Hypothalamus (tissue), 51 donors: Measurements from ENCODE around the gene ELFN1.
A peak's percentile ranks its signal among the peaks of the same experiment; 100 is the strongest.

Experiments
- DNase-seq, 51 donors: peaks; one replicate each; lab custom pipeline; 2025; lab: John Stamatoyannopoulos, UW

The ELFN1 gene

GRCh38 chr7:1737523-1737922, 67.4 kb downstream of the ELFN1 start:
- no peak for DNase-seq

- DNase-seq = no peak
These were observed 67.9 kb downstream of the ELFN1 start for GRCh38 chr7:1737956-1738355.

GRCh38 chr7:1738511-1738910, 68.4 kb downstream of the ELFN1 start:
- no peak for DNase-seq

- DNase-seq = no peak
These were observed 68.9 kb downstream of the ELFN1 start for GRCh38 chr7:1738956-1739355.

- no peak for DNase-seq
These were observed 69.5 kb downstream of the ELFN1 start for GRCh38 chr7:1739593-1739992.

- DNase-seq = no peak
These were observed 70.1 kb downstream of the ELFN1 start for GRCh38 chr7:1740214-1740613.

- DNase-seq = no peak
These were observed 71.2 kb downstream of the ELFN1 start for GRCh38 chr7:1741246-1741645.

- DNase-seq = no peak
These were observed 71.9 kb downstream of the ELFN1 start for GRCh38 chr7:1741751-1742554.

- peak in 1 of 51 donors; percentile 15 for DNase-seq
These were observed 72.7 kb downstream of the ELFN1 start for GRCh38 chr7:1742555-1743303.

- no peak for DNase-seq
These were observed 73.6 kb downstream of the ELFN1 start for GRCh38 chr7:1743481-1744230.

- no peak for DNase-seq
These were observed 74.4 kb downstream of the ELFN1 start for GRCh38 chr7:1744296-1745017.

- DNase-seq = no peak
These were observed 75.0 kb downstream of the ELFN1 start for GRCh38 chr7:1745018-1745532.

- no peak for DNase-seq
These were observed 75.8 kb downstream of the ELFN1 start for GRCh38 chr7:1745576-1746490.

GRCh38 chr7:1746491-1746975, 76.5 kb downstream of the ELFN1 start:
- no peak for DNase-seq

- DNase-seq = no peak
These were observed 77.1 kb downstream of the ELFN1 start for GRCh38 chr7:1747004-1747801.

GRCh38 chr7:1748076-1748838, 78.2 kb downstream of the ELFN1 start:
- DNase-seq = no peak

- no peak for DNase-seq
These were observed 78.7 kb downstream of the ELFN1 start for GRCh38 chr7:1748839-1749173.
